GM12872 (cell line): ENCODE data around the gene PLD2.

Source experiments
- TF ChIP-seq, protein P1 (sequence below): IDR thresholded peaks from 3 replicates; pipeline ENCODE4 v1.5.1; 2011; ENCODE audit warnings: low read depth, mild to moderate bottlenecking, low read length, moderate library complexity; ENCODE audit not compliant: insufficient read depth

Gene PLD2

DNA sequence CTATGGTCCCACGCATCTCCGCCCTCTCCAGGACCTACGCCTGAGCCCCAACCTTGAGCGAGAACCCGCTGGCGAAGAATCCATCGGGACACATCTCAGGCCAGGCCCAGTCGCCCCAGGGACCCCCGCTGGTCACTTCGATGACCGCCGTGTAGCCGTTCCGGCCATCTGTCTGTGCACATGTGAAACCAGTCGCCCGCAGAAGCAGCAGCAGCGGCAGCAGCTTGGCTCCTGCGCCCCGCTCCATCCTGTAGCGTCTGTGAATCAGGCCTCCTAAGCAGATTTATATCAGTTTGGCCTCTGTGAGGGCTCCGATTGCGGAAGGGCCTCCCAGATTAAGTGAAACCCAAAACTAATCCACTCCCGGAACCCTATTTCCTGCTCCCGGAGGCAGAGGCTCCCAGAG lies 20.8 kb upstream of the PLD2 start, which contains the start of gene VMO1:
VMO1 (minus strand) TSS at position 259 of the 406 bp plus-strand sequence; CDS start at position 247, 12 bp downstream.
- TF ChIP-seq, protein P1, sequence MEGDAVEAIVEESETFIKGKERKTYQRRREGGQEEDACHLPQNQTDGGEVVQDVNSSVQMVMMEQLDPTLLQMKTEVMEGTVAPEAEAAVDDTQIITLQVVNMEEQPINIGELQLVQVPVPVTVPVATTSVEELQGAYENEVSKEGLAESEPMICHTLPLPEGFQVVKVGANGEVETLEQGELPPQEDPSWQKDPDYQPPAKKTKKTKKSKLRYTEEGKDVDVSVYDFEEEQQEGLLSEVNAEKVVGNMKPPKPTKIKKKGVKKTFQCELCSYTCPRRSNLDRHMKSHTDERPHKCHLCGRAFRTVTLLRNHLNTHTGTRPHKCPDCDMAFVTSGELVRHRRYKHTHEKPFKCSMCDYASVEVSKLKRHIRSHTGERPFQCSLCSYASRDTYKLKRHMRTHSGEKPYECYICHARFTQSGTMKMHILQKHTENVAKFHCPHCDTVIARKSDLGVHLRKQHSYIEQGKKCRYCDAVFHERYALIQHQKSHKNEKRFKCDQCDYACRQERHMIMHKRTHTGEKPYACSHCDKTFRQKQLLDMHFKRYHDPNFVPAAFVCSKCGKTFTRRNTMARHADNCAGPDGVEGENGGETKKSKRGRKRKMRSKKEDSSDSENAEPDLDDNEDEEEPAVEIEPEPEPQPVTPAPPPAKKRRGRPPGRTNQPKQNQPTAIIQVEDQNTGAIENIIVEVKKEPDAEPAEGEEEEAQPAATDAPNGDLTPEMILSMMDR = no peak

DNA sequence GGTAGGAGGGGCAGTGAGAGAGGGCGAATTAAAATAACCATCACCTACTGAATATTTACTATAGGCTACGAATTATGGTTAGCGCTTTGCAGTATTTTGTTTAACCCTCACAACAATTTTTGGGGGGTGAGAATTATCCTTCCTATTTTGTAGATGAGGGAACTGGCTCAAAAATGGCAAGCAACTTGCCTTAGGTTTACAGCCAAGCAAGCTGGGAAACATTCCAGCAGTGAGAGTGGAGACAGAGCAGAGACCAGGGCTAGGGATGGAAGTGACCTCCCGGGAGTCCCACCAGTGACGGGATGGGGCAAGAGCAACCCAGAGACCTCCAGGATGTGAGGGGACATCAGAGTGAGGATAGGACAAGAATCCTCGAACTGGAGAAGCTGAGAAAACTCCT lies 20.4 kb upstream of the PLD2 start:
- TF ChIP-seq, protein P1 = no peak

DNA sequence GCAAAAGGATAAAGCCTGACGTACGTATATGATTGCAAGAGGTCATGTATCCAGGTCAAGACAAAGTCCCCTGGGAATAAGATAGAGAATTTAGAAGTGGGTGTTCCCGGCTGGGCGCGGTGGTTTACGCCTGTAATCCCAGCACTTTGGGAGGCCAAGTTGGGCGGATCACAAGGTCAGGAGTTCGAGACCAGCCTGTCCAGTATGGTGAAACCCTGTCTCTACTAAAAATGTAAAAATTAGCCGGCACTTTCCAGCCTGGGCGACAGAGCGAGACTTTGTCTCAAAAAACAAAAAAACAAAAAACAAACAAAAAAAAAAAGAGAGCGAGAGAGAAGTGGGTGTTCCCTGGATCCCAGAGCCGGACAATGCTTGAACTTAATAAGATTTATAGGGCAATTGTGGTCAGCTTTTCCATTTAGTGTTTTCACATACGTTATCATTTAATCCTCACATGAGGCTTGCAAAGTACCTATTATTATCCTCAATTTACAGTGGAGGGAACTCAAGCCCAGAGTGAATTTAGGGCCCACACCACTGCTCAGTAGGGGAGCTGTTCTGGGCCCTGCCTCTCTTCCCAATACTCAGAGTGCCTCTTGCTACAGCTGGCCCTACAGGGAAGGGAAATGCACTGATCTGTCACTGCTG lies 18.7 kb upstream of the PLD2 start:
- TF ChIP-seq, protein P1 = no peak

DNA sequence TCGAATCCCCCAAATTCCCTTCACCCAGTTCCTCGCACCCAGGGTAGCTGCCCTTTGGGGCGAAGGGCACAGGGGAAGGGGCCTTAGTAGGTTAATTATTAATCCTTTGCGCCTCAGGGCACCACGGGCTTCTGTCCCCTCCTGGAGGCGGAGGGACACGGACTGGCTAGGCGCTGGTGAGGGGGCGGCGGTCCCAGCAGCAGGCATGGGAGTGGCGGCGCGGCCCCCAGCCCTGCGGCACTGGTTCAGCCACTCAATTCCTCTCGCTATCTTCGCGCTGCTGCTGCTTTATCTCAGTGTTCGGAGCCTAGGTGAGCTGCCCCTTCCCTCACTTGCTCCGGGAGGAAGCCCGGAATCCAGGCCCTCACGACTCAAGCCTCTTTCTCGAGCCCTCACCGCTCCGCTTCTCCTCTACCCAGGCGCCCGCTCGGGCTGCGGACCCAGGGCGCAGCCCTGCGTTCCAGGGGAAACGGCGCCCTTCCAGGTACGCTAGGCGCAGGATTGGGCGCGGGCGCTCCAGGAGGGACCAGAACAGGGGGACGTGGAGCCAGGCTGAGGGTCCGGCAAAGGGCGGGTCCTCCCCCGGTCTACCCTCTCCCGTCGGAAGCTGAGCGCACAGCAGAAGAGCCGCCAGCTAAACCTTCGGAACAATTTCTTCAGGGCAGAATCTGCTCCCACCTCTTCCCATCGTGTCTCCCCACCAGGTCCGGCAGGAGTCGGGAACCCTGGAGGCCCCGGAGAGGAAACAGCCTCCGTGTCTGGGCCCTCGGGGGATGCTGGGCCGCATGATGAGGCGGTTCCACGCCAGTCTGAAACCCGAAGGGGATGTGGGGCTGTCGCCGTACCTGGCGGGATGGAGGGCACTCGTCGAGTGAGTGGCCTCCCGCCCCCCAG lies 17.9 kb upstream of the PLD2 start, which contains the start of gene GLTPD2:
GLTPD2 (plus strand) TSS at position 158 of the 894 bp plus-strand sequence; CDS start at position 206, 48 bp downstream.
- TF ChIP-seq, protein P1 = no peak

DNA sequence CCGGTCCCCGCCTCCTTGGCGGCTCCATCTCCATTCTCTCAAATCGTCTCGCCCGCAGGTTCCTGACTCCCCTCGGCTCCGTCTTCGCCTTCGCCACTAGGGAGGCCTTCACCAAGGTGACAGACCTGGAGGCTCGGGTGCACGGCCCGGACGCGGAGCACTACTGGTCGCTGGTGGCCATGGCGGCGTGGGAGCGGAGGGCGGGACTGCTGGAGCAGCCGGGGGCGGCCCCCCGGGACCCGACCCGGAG lies 17.3 kb upstream of the PLD2 start:
- TF ChIP-seq, protein P1 = no peak

DNA sequence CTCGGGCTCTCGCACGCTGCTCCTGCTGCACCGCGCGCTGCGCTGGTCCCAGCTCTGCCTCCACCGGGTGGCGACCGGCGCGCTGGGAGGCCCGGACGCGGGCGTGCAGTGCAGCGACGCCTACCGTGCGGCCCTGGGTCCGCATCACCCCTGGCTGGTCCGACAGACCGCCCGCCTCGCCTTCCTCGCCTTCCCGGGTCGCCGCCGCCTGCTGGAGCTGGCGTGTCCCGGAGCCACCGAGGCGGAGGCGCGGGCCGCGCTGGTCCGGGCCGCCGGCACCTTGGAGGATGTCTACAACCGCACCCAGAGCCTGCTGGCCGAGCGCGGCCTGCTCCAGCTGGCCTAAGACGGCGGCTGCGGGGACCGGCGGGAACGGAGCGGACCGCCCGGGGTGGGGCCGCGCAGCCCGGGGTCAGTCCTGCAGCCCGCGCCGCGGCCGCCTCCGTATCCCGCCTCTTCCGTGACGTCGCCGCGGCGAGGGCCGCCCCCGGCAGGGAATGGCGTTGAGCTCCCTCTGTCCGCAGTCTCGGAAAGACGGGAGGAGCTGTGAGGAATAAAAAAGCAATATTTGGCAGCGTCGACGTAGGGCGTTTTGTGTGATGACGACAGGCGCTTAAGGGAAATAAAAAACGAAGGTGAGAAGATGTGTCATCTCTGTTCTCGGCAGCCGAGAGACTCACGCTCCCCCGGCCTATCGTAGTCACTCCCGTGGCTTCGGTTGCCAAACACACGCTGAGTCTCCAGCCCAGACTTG lies 16.8 kb upstream of the PLD2 start:
- TF ChIP-seq, protein P1 = peak; percentile 78

DNA sequence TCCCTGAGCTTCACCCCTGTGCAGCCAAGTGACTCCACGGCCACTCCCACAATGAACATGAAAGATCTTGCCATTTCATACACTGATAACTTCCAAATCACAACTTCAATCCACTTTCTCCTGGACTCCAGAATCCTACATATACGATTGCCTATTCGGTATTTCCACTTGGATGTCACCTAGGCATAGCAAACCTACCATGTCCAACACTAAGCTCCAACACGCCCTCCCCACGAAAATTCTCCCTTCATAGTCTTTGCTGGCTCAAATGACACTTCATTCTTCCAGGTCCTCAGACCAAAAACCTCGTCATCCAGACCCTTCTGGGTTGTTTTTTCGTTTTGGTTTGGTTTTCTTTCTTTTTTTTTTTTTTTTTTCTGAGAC lies 16.3 kb upstream of the PLD2 start:
- TF ChIP-seq, protein P1 = no peak
